GM21367 (cell line): ENCODE results near the gene PHACTR2.
"Not testable (repeated sequence)": the region's sequence is repeated elsewhere in the genome, so short reads cannot be mapped to it uniquely, and the experiment has no call there.

Source experiments
- ATAC-seq: cut with Tn5 transposase; IDR thresholded peaks from one replicate; pipeline ENCODE4 v1.9.1; 2021; ENCODE audit not compliant: unreplicated experiment

PHACTR2 gene

DNA sequence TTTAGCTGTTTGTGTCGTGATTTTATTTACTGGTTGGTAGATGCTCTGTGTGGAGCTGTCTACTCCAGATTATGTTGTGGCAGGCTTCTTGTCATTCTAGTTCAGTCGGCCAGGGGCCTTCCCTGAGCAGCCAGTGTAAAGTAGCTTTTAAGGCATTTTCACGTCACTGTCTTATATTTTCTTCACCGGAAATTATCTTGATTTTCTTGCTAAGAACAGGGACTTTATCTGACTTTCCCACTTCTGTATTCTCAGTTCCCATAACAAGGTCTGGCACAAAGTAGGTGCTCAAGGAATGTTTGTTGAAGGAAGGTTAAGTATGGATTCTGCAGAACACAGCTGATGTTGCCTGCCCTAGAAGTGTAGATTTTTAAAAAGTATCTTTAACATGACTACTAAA is 166.2 kb downstream of the PHACTR2 start:
- no peak for ATAC-seq

DNA sequence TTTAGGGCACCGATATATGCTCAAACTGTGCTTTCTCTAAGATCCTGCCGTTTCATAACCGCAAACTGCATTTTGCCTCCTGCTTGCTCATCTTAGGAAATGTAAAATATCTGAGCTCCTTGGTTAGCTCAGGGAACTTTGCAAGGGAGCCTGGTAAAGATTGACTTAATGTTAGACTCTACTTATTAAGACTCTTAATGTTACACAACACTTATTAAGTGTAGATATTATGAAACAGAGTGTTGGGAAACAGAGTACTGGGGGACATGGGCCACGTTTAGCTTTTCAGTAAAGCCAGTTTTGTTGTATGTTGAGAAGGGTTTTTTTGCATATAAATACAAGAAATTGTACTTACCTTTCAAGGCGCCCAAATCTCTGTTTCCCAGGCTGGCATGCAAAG is 167.3 kb downstream of the PHACTR2 start:
- no peak for ATAC-seq

DNA sequence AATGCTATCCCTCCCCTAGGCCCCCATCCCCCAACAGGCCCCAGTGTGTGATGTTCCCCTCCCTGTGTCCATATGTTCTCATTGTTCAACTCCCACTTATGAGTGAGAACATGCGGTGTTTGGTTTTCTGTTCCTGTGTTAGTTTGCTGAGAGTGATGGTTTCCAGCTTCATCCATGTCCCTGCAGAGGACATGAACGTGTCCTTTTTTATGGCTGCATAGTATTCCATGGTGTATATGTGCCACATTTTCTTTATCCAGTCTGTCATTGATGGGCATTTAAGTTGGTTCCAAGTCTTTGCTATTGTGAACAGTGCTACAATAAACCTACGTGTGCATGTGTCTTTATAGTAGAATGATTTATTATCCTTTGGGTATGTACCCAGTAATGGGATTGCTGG is 173.9 kb downstream of the PHACTR2 start:
- not testable (repeated sequence) for ATAC-seq

DNA sequence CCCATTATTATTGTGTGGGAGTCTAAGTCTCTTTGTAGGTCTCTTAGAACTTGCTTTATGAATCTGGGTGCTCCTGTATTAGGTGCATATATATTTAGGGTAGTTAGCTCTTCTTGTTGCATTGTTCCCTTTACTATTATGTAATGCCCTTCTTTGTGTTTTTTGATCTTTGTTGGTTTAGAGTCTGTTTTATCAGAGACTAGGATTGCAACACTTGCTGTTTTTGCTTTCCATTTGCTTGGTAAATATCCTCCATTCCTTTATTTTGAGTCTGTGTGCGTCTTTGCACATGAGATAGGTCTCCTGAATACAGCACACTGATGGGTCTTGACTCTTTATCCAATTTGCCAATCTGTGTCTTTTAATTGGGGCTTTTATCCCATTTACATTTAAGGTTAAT is 177.3 kb downstream of the PHACTR2 start:
- not testable (repeated sequence) for ATAC-seq

DNA sequence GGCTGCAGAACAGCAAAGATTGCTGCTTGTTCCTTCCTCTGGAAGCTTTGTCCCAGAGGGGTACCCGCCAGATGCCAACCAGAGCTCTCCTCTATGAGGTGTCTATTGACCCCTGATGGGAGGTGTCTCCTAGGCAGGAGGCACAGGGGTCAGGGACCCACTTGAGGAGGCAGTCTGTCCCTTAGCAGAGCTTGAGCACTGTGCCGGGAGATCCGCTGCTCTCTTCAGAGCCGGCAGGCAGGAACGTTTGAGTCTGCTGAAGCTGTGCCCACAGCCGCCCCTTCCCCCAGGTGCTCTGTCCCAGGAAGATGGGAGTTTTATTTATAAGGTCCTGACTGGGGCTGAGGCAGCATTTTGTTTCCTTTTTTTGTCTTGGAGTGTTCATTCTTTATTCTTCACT is 179.0 kb downstream of the PHACTR2 start:
- ATAC-seq: not testable (repeated sequence)

DNA sequence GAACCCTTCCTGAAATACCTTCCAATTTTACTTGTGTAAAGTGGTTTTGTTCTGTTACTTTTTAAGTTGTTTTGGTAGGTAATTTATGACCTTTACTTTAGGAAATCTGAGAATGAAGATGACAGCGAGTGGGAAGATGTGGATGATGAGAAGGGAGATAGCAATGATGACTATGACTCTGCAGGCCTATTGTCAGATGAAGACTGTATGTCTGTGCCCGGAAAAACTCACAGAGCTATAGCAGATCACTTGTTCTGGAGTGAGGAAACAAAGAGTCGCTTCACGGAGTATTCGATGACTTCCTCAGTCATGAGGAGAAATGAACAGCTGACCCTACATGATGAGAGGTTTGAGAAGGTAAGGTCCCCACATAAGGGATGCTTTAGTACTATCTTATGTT is 179.9 kb downstream of the PHACTR2 start:
- no peak for ATAC-seq

DNA sequence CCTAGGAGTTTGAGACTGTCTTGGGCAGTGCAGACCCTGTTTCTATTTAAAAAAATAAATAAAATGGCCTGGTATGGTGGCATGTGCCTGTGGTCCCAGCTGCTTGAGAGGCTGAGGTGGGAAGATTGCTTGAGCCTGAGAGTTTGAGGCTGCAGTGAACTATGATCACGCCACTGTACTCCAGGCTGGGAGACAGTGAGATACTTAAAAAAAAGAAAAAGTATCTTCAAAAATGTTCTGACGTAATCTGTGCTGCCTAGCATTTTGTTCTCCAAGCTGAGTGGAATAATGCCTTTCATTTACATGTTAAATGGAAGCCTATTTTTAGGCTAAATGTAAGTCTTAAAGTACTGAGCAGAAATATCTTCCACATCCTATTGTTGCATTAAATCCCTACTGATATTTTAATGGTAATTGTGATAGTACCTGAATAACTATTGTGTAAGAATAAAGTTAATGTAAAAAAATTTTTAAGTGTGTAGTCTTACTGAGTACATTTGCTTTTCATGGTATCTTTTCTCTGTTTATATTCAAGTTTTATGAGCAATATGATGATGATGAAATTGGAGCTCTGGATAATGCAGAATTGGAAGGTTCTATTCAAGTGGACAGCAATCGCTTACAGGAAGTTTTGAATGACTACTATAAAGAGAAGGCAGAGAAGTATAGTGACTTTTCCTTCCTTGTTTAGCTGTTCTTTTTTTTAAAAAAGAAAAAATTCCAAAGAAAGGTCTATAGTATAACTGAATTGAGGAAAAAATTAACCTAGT is 182.3 kb downstream of the PHACTR2 start:
- no peak for ATAC-seq

DNA sequence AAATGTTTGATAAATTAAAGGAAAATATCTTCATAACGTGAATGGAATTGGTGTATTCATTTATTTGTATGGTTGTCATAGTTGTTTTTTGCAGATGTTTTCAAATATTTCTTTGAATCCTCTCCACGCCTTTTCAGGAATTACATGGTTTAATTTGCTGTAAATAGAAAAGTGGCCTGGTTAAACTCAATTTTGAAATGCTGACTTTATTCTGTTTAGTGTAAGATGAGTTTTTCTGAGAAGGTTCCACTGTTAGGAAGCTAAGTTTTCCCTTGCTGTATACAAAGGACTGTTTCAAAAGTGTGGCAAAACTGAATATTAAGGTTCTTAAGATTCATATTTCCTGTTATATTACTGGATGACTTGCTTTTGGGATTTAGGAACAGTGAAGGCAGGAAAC is 186.0 kb downstream of the PHACTR2 start:
- no peak for ATAC-seq

DNA sequence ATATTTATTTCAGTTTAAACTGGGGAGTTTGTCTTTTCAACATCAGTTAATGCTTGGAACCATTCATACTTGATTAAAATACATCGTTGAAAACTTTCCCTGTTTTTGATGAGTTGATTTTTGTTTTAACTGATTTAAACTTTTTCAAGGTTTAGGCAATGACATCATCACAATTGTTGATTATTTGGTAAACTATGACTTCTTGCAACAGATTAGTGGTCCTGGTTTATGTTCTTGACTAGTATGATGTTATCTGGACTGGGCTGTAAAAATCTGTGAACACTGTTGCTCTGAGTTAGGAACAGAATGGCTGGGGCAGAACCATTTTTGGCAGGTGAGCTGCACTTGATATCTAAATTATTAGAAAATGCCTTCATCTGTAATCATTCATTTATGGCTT is 186.5 kb downstream of the PHACTR2 start, which contains the start of gene ZC2HC1B:
Gene ZC2HC1B, plus strand, starts transcription at position 241 of the 400 bp plus-strand sequence. Its CDS starts 66 bp downstream, at position 307.
- ATAC-seq: no peak

DNA sequence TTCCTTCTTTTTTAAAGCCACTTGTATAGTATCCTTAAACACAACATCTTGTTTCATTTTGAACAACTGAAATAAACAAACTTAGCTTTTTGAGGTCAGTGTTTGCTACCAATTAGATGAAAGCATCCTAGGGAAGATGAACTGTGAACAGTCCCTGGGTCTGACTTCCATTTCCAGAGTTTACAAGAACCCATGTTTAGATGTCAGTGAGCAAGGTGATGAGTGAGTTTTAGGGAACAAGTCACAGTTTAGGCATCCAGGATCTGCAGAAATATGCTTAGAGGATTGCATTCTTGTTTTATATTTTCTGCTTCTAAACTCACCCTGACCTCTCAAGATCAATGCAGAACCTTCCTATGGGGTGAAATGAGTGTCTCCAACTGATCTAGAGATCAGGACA is 189.5 kb downstream of the PHACTR2 start:
- no peak for ATAC-seq

DNA sequence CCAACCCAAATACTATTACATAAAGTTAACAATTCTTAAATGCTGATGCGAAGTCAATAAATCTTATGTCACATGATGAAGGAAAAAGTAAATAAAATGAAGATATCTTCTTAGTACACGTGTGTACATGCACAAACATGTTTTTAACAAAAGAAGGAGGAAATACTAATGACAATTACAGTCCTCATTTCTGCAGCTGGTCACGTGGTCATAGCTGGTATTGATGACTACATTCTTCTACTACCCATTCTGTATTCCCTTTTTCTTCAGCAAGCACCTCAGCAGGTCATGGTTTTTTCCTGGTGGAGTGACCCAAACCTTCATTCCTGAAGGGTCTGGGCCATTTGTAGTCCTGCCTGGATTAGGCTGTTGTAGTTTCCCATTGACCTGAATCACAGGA is 191.0 kb downstream of the PHACTR2 start:
- ATAC-seq: not testable (repeated sequence)

DNA sequence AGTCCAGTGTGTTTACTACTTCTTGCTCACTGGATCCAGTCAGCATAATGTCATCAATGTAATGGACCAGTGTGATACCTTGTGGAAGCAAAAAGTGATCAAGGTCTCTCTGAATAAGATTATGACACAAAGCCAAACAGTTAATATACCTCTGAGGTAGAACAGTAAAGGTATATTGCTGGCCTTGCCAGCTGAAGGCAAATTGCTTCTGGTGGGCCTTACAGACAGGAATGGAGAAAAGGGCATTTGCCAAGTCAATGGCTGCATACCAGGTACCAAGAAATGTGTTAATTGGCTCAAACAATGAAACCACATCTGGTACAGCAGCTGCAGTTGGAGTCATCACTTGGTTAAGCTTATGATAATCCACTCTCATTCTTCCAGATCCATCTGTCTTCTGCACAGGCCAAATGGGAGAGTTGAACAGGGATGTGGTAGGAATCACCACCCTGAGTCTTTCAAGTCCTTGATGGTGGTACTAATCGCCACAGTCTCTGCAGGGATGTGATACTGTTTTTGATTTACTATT is 193.5 kb downstream of the PHACTR2 start:
- not testable (repeated sequence) for ATAC-seq

DNA sequence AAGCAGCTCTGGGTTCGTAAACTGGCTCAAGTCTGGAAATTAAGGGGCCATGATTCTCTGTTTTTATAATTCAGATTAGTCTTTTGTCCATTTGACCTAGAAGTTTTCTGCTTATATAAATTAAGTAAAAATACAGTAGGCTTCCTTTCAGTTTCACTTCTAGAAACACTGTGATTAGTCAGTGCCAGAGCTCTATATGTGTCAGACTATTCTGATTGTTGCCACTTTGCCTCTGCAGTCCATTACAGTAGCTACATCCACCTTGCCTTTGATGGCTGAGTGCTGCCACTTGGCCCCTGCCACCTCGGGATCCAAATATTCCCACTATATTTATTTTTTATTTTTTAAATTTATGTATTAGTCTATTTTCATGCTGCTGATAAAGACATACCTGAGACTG is 194.4 kb downstream of the PHACTR2 start:
- ATAC-seq: peak; percentile 88

DNA sequence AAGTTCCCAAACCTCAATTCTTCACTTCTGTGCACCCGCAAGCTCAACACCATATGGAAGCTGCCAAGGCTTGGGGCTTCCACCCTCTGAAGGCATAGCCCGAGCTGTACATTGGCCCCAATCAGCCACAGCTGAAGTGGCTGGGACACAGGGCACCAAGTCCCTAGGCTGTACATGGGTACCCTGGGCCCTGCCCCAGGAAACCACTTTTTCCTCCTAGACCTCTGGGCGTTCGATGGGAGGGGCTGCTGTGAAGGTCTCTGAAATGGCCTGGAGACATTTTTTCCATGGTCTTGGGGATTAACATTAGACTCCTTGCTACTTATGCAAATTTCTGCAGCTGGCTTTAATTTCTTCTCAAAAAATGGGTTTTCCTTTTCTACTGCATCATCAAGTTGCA is 195.8 kb downstream of the PHACTR2 start:
- not testable (repeated sequence) for ATAC-seq

DNA sequence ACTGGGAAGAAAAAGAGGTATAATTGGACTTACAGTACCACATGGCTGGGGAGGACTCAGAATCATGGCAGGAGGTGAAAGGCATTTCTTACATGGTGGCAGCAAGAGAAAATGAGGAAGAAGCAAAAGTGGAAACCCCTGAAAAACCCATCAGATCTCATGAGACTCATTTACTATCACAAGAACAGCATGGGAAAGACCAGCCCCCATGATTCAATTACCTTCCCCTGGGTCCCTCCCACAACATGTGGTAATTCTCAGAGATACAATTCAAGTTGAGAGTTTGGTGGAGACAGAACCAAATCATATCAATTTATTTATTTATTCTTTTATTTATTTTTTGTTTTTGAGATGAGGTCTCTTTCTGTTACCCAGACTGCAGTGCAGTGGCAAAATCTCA is 196.7 kb downstream of the PHACTR2 start:
- ATAC-seq: not testable (repeated sequence)

DNA sequence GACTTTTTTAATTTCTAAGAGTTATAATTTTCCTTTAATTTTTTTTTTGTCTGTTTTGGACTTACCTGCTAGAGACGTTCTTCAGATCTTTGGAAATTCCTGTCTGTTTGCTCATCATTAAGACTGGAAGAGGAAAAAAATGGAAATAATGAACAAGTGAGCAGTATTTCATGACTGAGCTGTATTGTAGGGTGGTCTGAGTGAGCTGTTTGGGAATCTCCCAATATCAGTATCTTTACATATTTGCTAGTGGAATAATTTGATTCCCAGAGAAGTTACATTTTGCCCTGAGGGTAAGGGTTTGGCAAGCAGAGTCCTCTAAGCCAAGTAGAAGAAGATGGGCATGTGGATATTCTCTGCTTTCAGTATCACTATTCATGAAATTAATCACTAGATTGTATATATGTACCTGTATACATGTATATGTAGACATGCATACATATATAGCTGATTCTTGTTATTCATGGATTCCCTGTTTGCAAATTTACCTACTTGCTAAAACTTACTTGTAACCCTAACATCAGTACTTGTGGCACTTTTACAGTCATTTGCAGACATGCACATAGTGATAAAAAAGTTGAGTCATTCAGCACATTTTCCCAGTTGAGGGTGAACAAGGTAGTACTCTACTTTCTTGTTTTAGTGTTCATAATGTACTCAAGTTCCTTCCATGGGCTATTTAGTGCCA is 200.0 kb downstream of the PHACTR2 start:
- no peak for ATAC-seq

DNA sequence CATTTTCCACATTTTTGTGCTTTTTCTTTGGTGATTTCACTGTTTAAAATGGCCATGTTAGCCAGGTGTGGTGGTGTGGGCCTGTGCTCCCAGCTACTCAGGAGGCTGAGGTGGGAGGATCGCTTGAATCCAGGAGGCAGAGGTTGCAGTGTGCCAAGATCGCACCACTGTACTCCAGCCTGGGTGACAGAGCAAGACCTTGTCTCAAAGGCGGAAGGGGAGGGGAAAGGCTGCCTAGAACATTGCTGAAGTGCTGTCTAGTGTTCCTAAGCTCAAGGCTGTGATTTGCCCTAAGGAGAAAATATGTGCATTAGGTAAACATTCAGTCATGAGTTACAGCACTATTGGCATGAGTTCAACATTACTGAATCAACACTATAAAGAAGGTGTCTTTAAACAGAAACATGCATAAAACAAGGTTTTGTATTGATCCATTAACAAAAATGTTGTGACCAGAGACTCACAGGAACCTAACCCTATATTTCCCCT is 200.6 kb downstream of the PHACTR2 start:
- ATAC-seq: no peak

DNA sequence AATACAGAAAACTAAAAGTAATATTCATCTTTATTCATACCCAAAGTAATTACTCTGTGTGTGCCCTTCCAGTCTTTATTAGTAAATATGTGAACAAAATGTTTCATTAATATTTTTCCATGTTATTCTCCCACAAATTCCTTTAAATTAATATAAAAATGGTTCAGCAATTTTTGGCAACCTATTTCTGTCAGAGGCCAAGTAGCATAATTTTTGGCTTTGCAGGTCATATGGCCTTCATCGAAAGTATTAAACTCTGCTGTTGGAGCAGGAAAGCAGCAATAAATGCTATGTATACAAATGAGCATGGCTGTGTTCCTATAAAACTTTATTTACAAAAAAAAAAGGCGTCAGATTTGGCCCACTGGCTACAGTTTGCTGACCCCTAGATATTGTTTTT is 202.6 kb downstream of the PHACTR2 start:
- no peak for ATAC-seq
